ENCODE results near the gene ZBTB16.

ZBTB16 gene

GRCh38 chr11:114174712-114175495, 115.4 kb downstream of the ZBTB16 start:
- H3K4me3 ChIP-seq (ENCODE audit: control insufficient read depth, low read depth, low read length): no peak overlapping the region
- no peak for TF ChIP-seq CTCF (conservative IDR thresholded peaks at IDR 0.05; ENCODE audit: control insufficient read depth, insufficient read depth, low read depth, low read length)
- peak; percentile 28 for DNase-seq (ENCODE audit: low read depth)

- no peak for TF ChIP-seq CTCF (conservative IDR thresholded peaks at IDR 0.05; ENCODE audit: control insufficient read depth, insufficient read depth, low read depth, low read length)
- H3K4me3 ChIP-seq (ENCODE audit: control insufficient read depth, low read depth, low read length): no peak overlapping the region
These were observed 116.2 kb downstream of the ZBTB16 start for GRCh38 chr11:114175706-114176105.

GRCh38 chr11:114176321-114176720, 116.8 kb downstream of the ZBTB16 start:
- no peak for DNase-seq (ENCODE audit: low read depth)
- TF ChIP-seq CTCF (conservative IDR thresholded peaks at IDR 0.05; ENCODE audit: control insufficient read depth, insufficient read depth, low read depth, low read length): no peak
- H3K4me3 ChIP-seq (ENCODE audit: control insufficient read depth, low read depth, low read length): no peak overlapping the region

More at GRCh38 chr11:114175706-114176105, 116.2 kb downstream of the ZBTB16 start:
- no peak for DNase-seq (ENCODE audit: low read depth)

GRCh38 chr11:114178656-114179055, 119.1 kb downstream of the ZBTB16 start:
- DNase-seq (ENCODE audit: low read depth): peak; percentile 25
- no peak for TF ChIP-seq CTCF (conservative IDR thresholded peaks at IDR 0.05; ENCODE audit: control insufficient read depth, insufficient read depth, low read depth, low read length)
- no peak overlapping the region for H3K4me3 ChIP-seq (ENCODE audit: control insufficient read depth, low read depth, low read length)

- no peak for TF ChIP-seq CTCF (conservative IDR thresholded peaks at IDR 0.05; ENCODE audit: control insufficient read depth, insufficient read depth, low read depth, low read length)
- H3K4me3 ChIP-seq (ENCODE audit: control insufficient read depth, low read depth, low read length): peak overlapping the region; percentile 51
- DNase-seq (ENCODE audit: low read depth): peak; percentile 99
These were observed 119.9 kb downstream of the ZBTB16 start for GRCh38 chr11:114179234-114179941.

GRCh38 chr11:114180301-114181055, 121.0 kb downstream of the ZBTB16 start:
- peak overlapping the region; percentile 51 for H3K4me3 ChIP-seq (ENCODE audit: control insufficient read depth, low read depth, low read length)
- TF ChIP-seq CTCF (conservative IDR thresholded peaks at IDR 0.05; ENCODE audit: control insufficient read depth, insufficient read depth, low read depth, low read length): peak; percentile 40
- peak; percentile 48 for DNase-seq (ENCODE audit: low read depth)
